ENCODE results near the gene TMEM254.
A peak's percentile ranks its signal among the peaks of the same experiment; 100 is the strongest.
"Not testable (repeated sequence)": the region's sequence is repeated elsewhere in the genome, so short reads cannot be mapped to it uniquely, and the experiment has no call there.

The TMEM254 gene

DNA sequence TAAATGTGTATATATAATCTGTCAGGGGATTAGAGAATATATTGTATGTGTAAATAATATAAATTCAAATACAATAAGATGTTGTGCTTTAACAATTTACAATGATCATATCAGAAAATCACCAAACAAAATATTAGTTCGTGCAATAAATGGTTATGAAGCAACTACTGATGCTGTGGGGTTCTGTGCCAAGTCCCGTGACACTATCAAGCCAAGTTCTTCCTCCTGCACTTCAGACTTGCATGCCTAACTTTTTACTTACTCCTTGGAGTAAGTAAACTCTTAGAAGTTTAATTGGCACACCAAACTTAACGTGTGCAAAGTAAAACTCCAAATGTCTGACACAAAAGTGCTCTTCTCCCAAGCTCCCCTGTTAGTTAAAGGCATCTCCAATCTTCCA, 26.5 kb upstream of the TMEM254 start:
- H3K4me1 ChIP-seq (ENCODE audit: insufficient read depth, low read length): no peaks in the 10 kb centered on the region
- H3K36me3 ChIP-seq (ENCODE audit: insufficient read depth, low read depth, low read length): no peaks in the 10 kb centered on the region
- H3K27ac ChIP-seq (ENCODE audit: low read length): no peak overlapping the region
- no peaks in the 10 kb centered on the region for H3K9me3 ChIP-seq (ENCODE audit: insufficient read depth, low read depth, low read length)
- H3K9ac ChIP-seq (ENCODE audit: low read depth, low read length): no peak overlapping the region
- H3K4me3 ChIP-seq (ENCODE audit: low read length): no peak overlapping the region
- H3K27me3 ChIP-seq (ENCODE audit: insufficient read depth, low read length): no peaks in the 10 kb centered on the region

DNA sequence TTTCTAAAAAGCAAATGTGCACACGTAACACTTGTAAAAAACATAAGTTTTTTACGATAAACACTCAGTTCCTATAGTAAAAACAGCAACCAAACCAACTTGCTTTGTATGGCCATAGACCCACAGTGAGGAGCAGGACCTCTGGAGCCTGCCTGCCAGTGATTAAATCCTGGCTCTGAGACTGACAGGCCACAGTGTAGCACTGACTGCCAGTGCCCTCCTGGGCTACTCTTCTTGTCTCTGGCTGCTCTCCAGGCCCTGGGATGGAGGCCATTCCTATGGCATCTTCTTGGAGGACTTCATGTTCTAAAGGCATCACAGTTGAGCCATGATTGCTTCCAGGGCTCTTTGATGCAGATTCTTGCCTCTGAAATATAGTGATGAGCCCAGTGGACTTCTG, 22.7 kb upstream of the TMEM254 start:
- no peaks in the 10 kb centered on the region for H3K36me3 ChIP-seq (ENCODE audit: insufficient read depth, low read depth, low read length)
- H3K27ac ChIP-seq (ENCODE audit: low read length): no peak overlapping the region
- no peaks in the 10 kb centered on the region for H3K9me3 ChIP-seq (ENCODE audit: insufficient read depth, low read depth, low read length)

DNA sequence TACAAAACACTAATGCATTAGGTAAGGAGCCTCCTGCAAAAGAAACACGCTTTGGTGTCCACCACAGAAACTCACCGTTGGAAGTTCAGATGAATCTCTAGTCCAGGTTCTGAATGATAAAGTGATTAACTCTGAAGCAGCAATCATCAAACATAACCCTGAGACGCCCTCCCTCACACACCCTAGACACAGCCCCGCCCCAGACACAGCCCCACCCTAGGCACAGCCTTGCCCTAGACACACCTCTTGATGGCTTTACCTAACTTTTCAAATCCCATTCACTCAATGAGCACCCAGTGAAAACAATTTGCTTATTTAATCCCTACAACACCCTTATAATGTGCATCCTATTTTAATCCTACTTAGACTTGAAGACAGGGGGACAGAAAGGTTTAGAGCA, 21.3 kb upstream of the TMEM254 start:
- H3K9me3 ChIP-seq (ENCODE audit: insufficient read depth, low read depth, low read length): no peaks in the 10 kb centered on the region
- H3K36me3 ChIP-seq (ENCODE audit: insufficient read depth, low read depth, low read length): no peaks in the 10 kb centered on the region
- no peaks in the 10 kb centered on the region for H3K27me3 ChIP-seq (ENCODE audit: insufficient read depth, low read length)
- H3K9ac ChIP-seq (ENCODE audit: low read depth, low read length): no peak overlapping the region
- no peaks in the 10 kb centered on the region for H3K4me1 ChIP-seq (ENCODE audit: insufficient read depth, low read length)
- H3K27ac ChIP-seq (ENCODE audit: low read length): no peak overlapping the region
- no peak overlapping the region for H3K4me3 ChIP-seq (ENCODE audit: low read length)

More for the DNA sequence above, 22.7 kb upstream of the TMEM254 start:
- Histone ChIP-seq H3K27me3 (ENCODE audit: insufficient read depth, low read length) (no peaks in the 10 kb centered on the region), H3K9ac (ENCODE audit: low read depth, low read length) (no peak overlapping the region), H3K4me1 (ENCODE audit: insufficient read depth, low read length) (no peaks in the 10 kb centered on the region), H3K4me3 (ENCODE audit: low read length) (no peak overlapping the region)

DNA sequence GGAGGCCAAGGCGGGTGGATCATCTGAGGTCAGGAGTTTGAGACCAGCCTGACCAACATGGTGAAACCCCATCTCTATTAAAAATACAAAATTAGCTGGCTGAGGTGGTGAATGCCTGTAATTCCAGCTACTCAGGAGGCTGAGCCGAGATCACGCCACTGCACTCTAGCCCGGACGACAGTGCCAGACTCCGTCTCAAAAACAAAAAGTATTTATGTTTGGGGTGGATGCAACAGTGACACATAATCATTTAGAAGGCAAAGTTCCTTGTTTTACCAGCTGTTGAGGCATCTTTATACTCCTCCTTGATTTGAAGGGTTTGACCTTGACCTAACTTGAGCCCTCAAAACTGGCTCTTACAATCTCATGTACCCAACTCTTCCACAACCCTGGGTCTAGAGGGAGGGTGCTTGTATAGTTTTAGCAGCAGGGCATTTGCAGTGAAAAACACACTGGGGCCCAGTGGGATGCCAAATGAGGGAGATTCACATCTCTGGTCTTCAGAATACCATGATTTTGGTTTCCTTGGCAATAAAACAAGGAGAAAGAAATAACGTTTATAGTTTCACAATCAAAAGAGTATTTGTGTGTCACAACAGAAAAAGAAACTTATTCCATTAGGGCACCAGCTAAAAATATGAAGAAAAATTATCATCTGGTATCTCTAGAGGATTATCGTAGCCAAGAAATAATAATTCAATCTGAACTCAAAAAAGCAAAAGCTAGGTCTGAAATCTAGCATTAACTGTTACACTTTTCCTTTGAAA, 14.2 kb upstream of the TMEM254 start:
- no peak overlapping the region for H3K4me3 ChIP-seq (ENCODE audit: low read length)
- peaks cover 24% of the 10 kb centered on the region for H3K9me3 ChIP-seq (ENCODE audit: insufficient read depth, low read depth, low read length)
- no peak overlapping the region for H3K27ac ChIP-seq (ENCODE audit: low read length)
- no peaks in the 10 kb centered on the region for H3K36me3 ChIP-seq (ENCODE audit: insufficient read depth, low read depth, low read length)
- H3K9ac ChIP-seq (ENCODE audit: low read depth, low read length): no peak overlapping the region
- H3K4me1 ChIP-seq (ENCODE audit: insufficient read depth, low read length): no peaks in the 10 kb centered on the region
- H3K27me3 ChIP-seq (ENCODE audit: insufficient read depth, low read length): no peaks in the 10 kb centered on the region

DNA sequence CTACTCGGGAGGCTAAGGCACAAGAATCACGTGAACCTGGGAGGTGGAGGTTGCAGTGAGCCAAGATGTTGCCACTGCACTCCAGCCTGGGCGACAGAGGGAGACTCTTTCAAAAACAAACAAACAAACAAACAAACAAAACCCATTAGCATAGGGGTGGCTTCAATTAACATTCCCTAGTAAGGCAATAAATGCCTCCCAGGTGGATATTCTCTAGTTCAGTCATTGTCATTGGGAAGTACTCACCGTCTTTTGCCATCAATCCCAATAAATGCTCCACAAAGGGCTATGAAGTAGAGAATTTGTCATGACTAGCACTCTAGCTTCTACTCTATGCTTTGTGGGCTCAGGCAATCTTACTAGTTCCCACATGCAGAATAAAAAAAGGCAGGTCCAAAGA, 11.7 kb upstream of the TMEM254 start:
- Histone ChIP-seq H3K9me3 (ENCODE audit: insufficient read depth, low read depth, low read length) (peaks cover 25% of the 10 kb centered on the region), H3K27me3 (ENCODE audit: insufficient read depth, low read length) (no peaks in the 10 kb centered on the region), H3K4me1 (ENCODE audit: insufficient read depth, low read length) (peaks cover 5% of the 10 kb centered on the region; the same call in 1 of the 2 replicates), H3K27ac (ENCODE audit: low read length) (no peak overlapping the region), H3K9ac (ENCODE audit: low read depth, low read length) (no peak overlapping the region), H3K4me3 (ENCODE audit: low read length) (no peak overlapping the region), H3K36me3 (ENCODE audit: insufficient read depth, low read depth, low read length) (no peaks in the 10 kb centered on the region)

DNA sequence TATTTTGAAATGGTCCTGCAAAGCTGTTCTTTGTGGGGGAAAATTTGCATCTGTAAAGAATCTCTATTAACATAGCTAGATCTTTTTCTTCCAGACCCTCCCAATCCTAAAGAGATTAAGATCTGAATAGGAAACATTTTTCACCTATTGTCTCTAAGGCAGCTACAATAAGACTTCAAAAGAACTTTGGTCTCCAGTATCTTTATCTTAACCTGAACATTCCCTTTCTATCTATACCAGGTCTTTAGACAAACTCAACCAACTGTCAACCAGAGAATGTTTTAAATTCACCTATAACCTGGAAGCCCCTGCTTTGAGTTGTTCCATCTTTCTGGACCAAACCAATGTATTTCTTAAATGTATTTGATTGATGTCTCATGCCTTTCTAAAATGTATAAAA, 10.6 kb upstream of the TMEM254 start:
- H3K4me3 ChIP-seq (ENCODE audit: low read length): not testable (repeated sequence)

DNA sequence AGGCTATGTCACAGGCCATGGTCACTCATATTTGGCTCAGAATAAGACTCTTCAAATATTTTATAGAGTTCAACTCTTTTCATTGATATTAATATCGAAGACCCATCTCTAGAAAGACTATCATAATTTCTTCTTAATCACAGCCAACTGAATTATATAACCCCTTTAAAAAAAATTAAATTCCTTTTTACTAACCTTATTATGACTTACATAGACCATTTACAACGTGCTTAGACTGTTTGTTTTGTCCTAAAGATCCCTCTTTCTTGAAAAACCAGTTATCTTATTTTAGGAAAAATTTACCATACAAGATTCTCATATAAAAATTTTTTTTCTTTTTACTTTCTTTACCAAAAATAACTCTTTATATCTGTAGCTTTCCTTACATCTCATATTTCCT, 10.2 kb upstream of the TMEM254 start:
- no peaks in the 10 kb centered on the region for H3K27me3 ChIP-seq (ENCODE audit: insufficient read depth, low read length)
- H3K27ac ChIP-seq (ENCODE audit: low read length): no peak overlapping the region
- peaks cover 5% of the 10 kb centered on the region; the same call in 1 of the 2 replicates for H3K4me1 ChIP-seq (ENCODE audit: insufficient read depth, low read length)
- H3K9ac ChIP-seq (ENCODE audit: low read depth, low read length): no peak overlapping the region
- no peak overlapping the region for H3K4me3 ChIP-seq (ENCODE audit: low read length)
- H3K9me3 ChIP-seq (ENCODE audit: insufficient read depth, low read depth, low read length): peaks cover 25% of the 10 kb centered on the region
- no peaks in the 10 kb centered on the region for H3K36me3 ChIP-seq (ENCODE audit: insufficient read depth, low read depth, low read length)

More for the DNA sequence above, 10.6 kb upstream of the TMEM254 start:
- not testable (repeated sequence) for H3K27me3 ChIP-seq (ENCODE audit: insufficient read depth, low read length); H3K4me1 ChIP-seq (ENCODE audit: insufficient read depth, low read length); H3K27ac ChIP-seq (ENCODE audit: low read length); H3K9ac ChIP-seq (ENCODE audit: low read depth, low read length); H3K36me3 ChIP-seq (ENCODE audit: insufficient read depth, low read depth, low read length)
- H3K9me3 ChIP-seq (ENCODE audit: insufficient read depth, low read depth, low read length): peaks cover 25% of the 10 kb centered on the region

DNA sequence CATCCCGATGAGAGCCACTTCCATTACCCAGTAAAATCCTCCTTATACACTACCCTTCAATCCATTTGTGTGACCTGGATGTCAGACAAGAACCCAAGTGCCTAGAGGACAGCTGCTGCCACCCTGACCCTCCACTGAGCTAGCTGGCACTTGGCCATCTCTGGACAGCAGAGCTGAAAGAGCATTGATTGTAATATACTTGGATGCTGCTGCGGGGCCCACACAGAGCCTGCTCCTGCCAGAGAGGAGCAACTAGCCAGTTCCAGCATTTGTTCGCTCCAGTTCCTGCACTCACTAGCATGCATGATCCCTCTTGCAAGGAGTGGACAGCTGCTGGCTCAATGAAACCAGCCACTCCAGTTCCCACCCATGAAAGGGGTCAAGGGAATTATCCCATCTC, 8.4 kb upstream of the TMEM254 start:
- Histone ChIP-seq H3K27me3 (ENCODE audit: insufficient read depth, low read length) (no peaks in the 10 kb centered on the region), H3K4me1 (ENCODE audit: insufficient read depth, low read length) (peaks cover 5% of the 10 kb centered on the region; the same call in 1 of the 2 replicates), H3K9me3 (ENCODE audit: insufficient read depth, low read depth, low read length) (peaks cover 25% of the 10 kb centered on the region), H3K9ac (ENCODE audit: low read depth, low read length) (no peak overlapping the region), H3K36me3 (ENCODE audit: insufficient read depth, low read depth, low read length) (no peaks in the 10 kb centered on the region), H3K4me3 (ENCODE audit: low read length) (no peak overlapping the region), H3K27ac (ENCODE audit: low read length) (no peak overlapping the region)

DNA sequence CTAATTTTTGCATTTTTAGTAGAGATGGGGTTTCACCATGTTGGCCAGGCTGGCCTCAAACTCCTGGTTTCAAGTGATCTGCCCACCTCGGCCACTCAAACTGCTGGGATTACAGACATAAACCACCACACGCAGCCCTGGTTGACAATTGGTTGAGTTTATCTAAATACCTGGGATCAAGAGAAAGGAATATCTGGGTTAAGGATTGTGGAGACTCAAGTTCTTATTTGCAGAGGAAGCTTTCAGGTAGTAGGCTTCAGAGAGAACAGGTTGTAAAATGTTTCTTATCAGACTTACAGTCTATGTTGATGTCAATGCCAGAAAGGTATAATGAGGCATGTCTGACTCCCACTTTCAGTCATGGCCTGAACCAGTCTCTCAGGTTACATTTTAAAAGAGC, 5.9 kb upstream of the TMEM254 start:
- Histone ChIP-seq H3K36me3 (ENCODE audit: insufficient read depth, low read depth, low read length) (no peaks in the 10 kb centered on the region), H3K4me3 (ENCODE audit: low read length) (no peak overlapping the region), H3K27me3 (ENCODE audit: insufficient read depth, low read length) (no peaks in the 10 kb centered on the region), H3K9ac (ENCODE audit: low read depth, low read length) (no peak overlapping the region), H3K4me1 (ENCODE audit: insufficient read depth, low read length) (peaks cover 5% of the 10 kb centered on the region; the same call in 1 of the 2 replicates), H3K27ac (ENCODE audit: low read length) (no peak overlapping the region), H3K9me3 (ENCODE audit: insufficient read depth, low read depth, low read length) (peaks cover 17% of the 10 kb centered on the region)

DNA sequence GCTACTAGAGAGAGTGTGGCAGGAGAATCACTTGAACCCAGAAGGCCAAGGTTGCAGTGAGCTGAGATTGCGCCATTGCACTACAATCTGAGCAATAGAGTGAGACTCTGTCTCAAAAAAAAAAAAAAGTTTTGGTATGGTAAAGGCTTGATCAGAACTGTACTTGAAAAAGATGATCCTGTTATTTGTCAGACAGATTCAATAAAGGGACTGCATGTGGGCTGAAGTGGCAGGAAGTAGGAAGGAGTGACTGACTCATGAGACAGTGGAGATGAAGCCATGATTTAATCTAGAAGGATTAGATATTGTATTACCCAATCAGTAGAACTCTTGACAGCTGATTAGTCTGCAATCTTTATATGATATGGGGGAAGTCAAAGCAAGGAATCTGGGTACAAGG, 2.7 kb upstream of the TMEM254 start:
- Histone ChIP-seq H3K9ac (ENCODE audit: low read depth, low read length) (no peak overlapping the region), H3K27me3 (ENCODE audit: insufficient read depth, low read length) (no peaks in the 10 kb centered on the region), H3K9me3 (ENCODE audit: insufficient read depth, low read depth, low read length) (no peaks in the 10 kb centered on the region), H3K27ac (ENCODE audit: low read length) (no peak overlapping the region), H3K4me1 (ENCODE audit: insufficient read depth, low read length) (peaks cover 1% of the 10 kb centered on the region; the same call in 1 of the 2 replicates), H3K36me3 (ENCODE audit: insufficient read depth, low read depth, low read length) (no peaks in the 10 kb centered on the region), H3K4me3 (ENCODE audit: low read length) (no peak overlapping the region)

DNA sequence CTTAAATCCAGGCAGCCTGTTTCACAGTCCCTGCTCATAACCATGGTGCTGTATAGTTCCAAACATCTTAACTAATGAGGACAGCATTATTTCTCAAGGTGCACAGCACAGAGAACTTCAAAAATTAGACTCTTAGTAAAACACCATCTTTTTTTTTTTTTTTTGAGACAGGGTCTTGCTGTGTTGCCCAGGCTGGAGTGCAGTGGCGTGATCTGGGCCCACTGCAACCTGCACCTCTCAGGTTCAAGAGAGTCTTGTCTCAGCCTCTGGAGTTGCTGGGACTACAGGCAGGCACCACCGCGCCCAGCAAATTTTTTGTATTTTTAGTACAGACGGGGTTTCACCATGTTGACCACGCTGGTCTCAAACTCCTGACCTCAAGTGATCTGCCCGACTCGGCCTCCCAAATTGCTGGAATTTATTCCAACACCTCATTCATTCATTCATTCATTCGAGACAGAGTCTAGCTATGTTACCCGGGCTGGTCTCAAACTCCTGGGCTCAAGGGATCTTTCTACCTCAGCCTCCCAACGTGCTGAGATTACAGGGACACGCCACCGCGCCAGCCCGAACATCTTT, 507 bp upstream of the TMEM254 start:
- Histone ChIP-seq H3K9ac (ENCODE audit: low read depth, low read length) (peak overlapping the region; percentile 95), H3K27ac (ENCODE audit: low read length) (peak overlapping the region; percentile 91), H3K4me3 (ENCODE audit: low read length) (peak overlapping the region; percentile 100), H3K9me3 (ENCODE audit: insufficient read depth, low read depth, low read length) (no peaks in the 10 kb centered on the region), H3K36me3 (ENCODE audit: insufficient read depth, low read depth, low read length) (no peaks in the 10 kb centered on the region), H3K27me3 (ENCODE audit: insufficient read depth, low read length) (no peaks in the 10 kb centered on the region), H3K4me1 (ENCODE audit: insufficient read depth, low read length) (no peaks in the 10 kb centered on the region)

DNA sequence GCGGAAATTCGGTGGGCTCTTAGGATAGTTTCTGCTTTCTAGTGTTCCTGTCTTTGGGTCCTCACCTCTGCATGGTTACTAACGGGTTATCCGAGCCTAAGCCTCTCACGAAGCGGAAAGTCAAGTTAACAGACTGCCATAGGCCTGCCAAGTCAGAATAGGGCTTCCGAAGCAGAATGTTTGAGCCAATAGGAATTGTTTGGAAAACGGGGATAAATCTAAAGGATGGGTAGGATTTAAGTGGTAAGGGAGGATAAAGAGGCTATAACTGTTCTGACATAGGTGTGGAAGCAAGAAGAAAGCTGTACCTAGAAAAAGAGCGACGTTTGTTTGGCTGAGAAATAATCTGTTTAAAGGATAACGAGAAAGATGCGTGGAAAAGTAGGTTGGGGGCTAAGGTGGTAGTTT, 851 bp downstream of the TMEM254 start:
- Histone ChIP-seq H3K27me3 (ENCODE audit: insufficient read depth, low read length) (no peaks in the 10 kb centered on the region), H3K4me3 (ENCODE audit: low read length) (peak overlapping the region; percentile 100), H3K9me3 (ENCODE audit: insufficient read depth, low read depth, low read length) (no peaks in the 10 kb centered on the region), H3K27ac (ENCODE audit: low read length) (no peak overlapping the region), H3K36me3 (ENCODE audit: insufficient read depth, low read depth, low read length) (no peaks in the 10 kb centered on the region; the same call in 1 of the 2 replicates), H3K4me1 (ENCODE audit: insufficient read depth, low read length) (no peaks in the 10 kb centered on the region), H3K9ac (ENCODE audit: low read depth, low read length) (peak overlapping the region; percentile 95; the same call in 1 of the 2 replicates)

Measured in iPS-20b (cell line).